Esophagus muscularis mucosa (tissue), 4 donors: ENCODE measurements around the gene CBLL1. TPM values are rescaled to one million over a fixed set of nuclear protein-coding genes. Genes with fewer than 3 reads are reported as not detected.

Source experiments
- DNase-seq: peaks from one replicate; pipeline ENCODE4 v3.0.0-alpha.2; 2017; ENCODE audit errors: extremely low spot score
- H3K27ac ChIP-seq, 4 donors: fragments of 200-600 bp; sonication (generic); replicated peaks in 1 of 4; 1 replicate in 3 of 4; 2 replicates in 1 of 4; pipeline ENCODE4 v1.5.1; 2016 to 2019; ENCODE audit warnings: mild to moderate bottlenecking in 1 of 4
- H3K27me3 ChIP-seq, 4 donors: fragments of 200-600 bp; sonication (generic); one replicate each; pipeline versions ENCODE4 v1.5.1 to v1.6.0; 2016 to 2019
- H3K36me3 ChIP-seq, 4 donors: fragments of 200-600 bp; sonication (generic); one replicate each; pipeline ENCODE4 v1.5.1; 2016 to 2019
- H3K4me1 ChIP-seq, 4 donors: fragments of 200-600 bp; sonication (generic); one replicate each; pipeline ENCODE4 v1.5.1; 2016 to 2019
- H3K4me3 ChIP-seq, 4 donors: fragments of 200-600 bp; sonication (generic); 1 replicate in 2 of 4; 2 replicates in 2 of 4; pipeline ENCODE4 v1.5.1; 2016 to 2019; ENCODE audit warnings: mild to moderate bottlenecking in 4 of 4, moderate library complexity in 1 of 4
- H3K9me3 ChIP-seq, 4 donors: fragments of 200-600 bp; sonication (generic); 1 replicate in 3 of 4; 2 replicates in 1 of 4; pipeline ENCODE4 v1.5.1; 2016 to 2019
- EP300 ChIP-seq: sonication (generic); formaldehyde crosslinking; IDR thresholded peaks from one replicate; pipeline ENCODE4 v1.6.1; 2017; ENCODE audit warnings: antibody characterized with exemption
- POLR2A ChIP-seq: fragments of 450-650 bp; IDR thresholded peaks from one replicate; pipeline ENCODE4 v1.6.1; 2017; ENCODE audit warnings: antibody characterized with exemption, moderate library complexity, mild to moderate bottlenecking, low read depth
- POLR2AphosphoS5 ChIP-seq, 2 donors: sonication (generic); formaldehyde crosslinking; IDR thresholded peaks; one replicate each; pipeline ENCODE4 v1.6.1; 2017; ENCODE audit warnings: antibody characterized with exemption in 2 of 2
- WGBS: methylation state at CpG from one replicate; pipeline ENCODE4 v1.1.5; 2018; 5-methylcytosine and 5-hydroxymethylcytosine counted together
- intact Hi-C: fragments of 100-400 bp; cut with DNase I; formaldehyde crosslinking; loops from one replicate; pipeline ENCODE4 v1.15.1; 2023
- total RNA-seq, 4 donors: library from RNA; depleted of rRNA; stranded (reverse); fragments of >200 nt; gene quantifications; one replicate each; pipeline versions ENCODE4 v1.1.0 to v1.2.1, GENCODE V29; 2016
- TF ChIP-seq, protein P1 (sequence below), 3 experiments: fragments of 200-600 bp in 2 of 3; fragments of 450-650 bp in 1 of 3; sonication (generic) in 2 of 3; IDR thresholded peaks; one replicate each; pipeline ENCODE4 v1.5.1; 2017 to 2019; ENCODE audit warnings: antibody characterized with exemption in 3 of 3, mild to moderate bottlenecking in 2 of 3, moderate library complexity in 1 of 3

Gene CBLL1, protein sequence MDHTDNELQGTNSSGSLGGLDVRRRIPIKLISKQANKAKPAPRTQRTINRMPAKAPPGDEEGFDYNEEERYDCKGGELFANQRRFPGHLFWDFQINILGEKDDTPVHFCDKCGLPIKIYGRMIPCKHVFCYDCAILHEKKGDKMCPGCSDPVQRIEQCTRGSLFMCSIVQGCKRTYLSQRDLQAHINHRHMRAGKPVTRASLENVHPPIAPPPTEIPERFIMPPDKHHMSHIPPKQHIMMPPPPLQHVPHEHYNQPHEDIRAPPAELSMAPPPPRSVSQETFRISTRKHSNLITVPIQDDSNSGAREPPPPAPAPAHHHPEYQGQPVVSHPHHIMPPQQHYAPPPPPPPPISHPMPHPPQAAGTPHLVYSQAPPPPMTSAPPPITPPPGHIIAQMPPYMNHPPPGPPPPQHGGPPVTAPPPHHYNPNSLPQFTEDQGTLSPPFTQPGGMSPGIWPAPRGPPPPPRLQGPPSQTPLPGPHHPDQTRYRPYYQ
- 10 to 100 TPM; 60.1 to 67.3 (median 63.6) TPM for total RNA-seq

GRCh38 chr7:107743567-107744344 lies at the start of gene CBLL1:
Gene CBLL1 (plus strand): TSS chr7:107744142. CDS start chr7:107744164, 22 bp downstream.
- Histone ChIP-seq H3K27ac (peak within 1 kb of the TSS; percentile 93 to 96 (median 95)), H3K27me3 (no peaks in the 10 kb centered on the region), H3K4me1 (peaks cover 27 to 51% (median 49%) of the 10 kb centered on the region in 4 donors), H3K9me3 (no peaks in the 10 kb centered on the region), H3K36me3 (peaks cover 0 to under 1% (median 0%) of the 10 kb centered on the region in 4 donors), H3K4me3 (peak within 1 kb of the TSS; percentile 80 to 94 (median 88))
- peak; percentile 57 for TF ChIP-seq POLR2A
- TF ChIP-seq, protein P1, sequence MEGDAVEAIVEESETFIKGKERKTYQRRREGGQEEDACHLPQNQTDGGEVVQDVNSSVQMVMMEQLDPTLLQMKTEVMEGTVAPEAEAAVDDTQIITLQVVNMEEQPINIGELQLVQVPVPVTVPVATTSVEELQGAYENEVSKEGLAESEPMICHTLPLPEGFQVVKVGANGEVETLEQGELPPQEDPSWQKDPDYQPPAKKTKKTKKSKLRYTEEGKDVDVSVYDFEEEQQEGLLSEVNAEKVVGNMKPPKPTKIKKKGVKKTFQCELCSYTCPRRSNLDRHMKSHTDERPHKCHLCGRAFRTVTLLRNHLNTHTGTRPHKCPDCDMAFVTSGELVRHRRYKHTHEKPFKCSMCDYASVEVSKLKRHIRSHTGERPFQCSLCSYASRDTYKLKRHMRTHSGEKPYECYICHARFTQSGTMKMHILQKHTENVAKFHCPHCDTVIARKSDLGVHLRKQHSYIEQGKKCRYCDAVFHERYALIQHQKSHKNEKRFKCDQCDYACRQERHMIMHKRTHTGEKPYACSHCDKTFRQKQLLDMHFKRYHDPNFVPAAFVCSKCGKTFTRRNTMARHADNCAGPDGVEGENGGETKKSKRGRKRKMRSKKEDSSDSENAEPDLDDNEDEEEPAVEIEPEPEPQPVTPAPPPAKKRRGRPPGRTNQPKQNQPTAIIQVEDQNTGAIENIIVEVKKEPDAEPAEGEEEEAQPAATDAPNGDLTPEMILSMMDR (IDR thresholded peaks at IDR 0.05): peak; percentile 64 to 78 (median 75)
- TF ChIP-seq EP300: no peak
- TF ChIP-seq POLR2AphosphoS5 (IDR thresholded peaks at IDR 0.05): peak; percentile 91 to 96
- WGBS: 0% methylated on average over 24 of the region's 56 CpGs
- intact Hi-C loops: loop anchor here (1.0 to 10.0 kb wide), 4 partner anchors 74 to 281 kb away; no protein-coding TSS in a partner anchor
- DNase-seq: peak; percentile 98

DNA sequence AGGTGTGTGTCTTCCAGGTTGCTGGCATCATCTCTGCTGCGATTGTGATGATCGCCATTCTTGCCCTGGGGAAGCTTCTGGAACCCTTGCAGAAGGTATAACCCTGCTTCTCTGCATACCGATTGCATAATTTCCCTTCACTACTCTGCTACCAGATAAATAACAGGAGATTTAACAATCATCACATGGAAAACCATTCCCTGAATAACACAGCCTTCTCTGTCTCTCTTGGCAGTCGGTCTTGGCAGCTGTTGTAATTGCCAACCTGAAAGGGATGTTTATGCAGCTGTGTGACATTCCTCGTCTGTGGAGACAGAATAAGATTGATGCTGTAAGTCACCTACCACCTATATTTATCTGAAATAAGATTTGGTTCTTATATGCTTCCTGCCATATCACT lies 49.6 kb upstream of the CBLL1 start:
- H3K36me3 ChIP-seq: no peaks in the 10 kb centered on the region
- 46% methylated on average over 5 of the region's 5 CpGs for WGBS
- no peak overlapping the region for H3K4me3 ChIP-seq
- TF ChIP-seq, protein P1 (IDR thresholded peaks at IDR 0.05): no peak
- TF ChIP-seq EP300: no peak
- H3K9me3 ChIP-seq: no peaks in the 10 kb centered on the region
- H3K27me3 ChIP-seq: no peaks in the 10 kb centered on the region
- no peak overlapping the region for H3K27ac ChIP-seq
- intact Hi-C loops: no loop called here
- no peak for DNase-seq
- H3K4me1 ChIP-seq: peaks cover 5 to 25% (median 15%) of the 10 kb centered on the region in 4 donors

DNA sequence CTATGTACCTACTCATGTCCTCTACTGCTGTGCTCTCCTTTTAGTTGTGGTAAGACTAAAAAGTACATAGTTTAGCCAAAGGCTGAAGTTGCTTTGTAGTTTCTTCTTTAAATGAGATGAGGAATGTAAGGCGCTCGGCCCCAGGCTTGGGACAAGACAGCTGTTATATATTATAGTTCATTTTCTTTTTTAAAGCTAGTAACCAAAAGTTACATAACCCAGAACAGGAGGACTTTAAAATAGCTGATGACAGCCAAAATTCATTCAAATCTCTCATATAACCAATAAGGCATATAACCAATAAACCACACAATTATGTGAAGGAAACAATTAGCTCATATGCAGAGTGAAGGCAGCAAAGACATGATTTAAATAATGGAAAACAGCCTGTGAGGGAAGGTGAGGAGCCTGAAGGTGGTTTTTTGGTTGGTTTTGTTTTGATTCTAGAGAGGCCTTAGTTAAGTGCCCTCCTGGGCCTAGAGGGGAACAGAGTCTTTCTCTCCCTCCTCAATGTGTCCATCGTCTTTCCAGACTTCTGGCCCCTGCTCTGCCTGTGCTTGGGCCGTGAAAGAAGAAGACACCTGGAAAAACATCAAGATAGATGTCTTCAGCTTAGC lies 47.5 kb upstream of the CBLL1 start:
- TF ChIP-seq, protein P1 (IDR thresholded peaks at IDR 0.05): no peak
- TF ChIP-seq POLR2A: no peak
- TF ChIP-seq EP300: no peak
- TF ChIP-seq POLR2AphosphoS5 (IDR thresholded peaks at IDR 0.05): no peak
- WGBS: 85% methylated on average over 4 of the region's 4 CpGs
- H3K4me1 ChIP-seq: peaks cover 5 to 25% (median 15%) of the 10 kb centered on the region in 4 donors
- DNase-seq: peak; percentile 60
- H3K27me3 ChIP-seq: no peaks in the 10 kb centered on the region
- no peak overlapping the region for H3K4me3 ChIP-seq
- H3K36me3 ChIP-seq: no peaks in the 10 kb centered on the region
- no peaks in the 10 kb centered on the region for H3K9me3 ChIP-seq
- intact Hi-C loops: no loop called here
- no peak overlapping the region for H3K27ac ChIP-seq

DNA sequence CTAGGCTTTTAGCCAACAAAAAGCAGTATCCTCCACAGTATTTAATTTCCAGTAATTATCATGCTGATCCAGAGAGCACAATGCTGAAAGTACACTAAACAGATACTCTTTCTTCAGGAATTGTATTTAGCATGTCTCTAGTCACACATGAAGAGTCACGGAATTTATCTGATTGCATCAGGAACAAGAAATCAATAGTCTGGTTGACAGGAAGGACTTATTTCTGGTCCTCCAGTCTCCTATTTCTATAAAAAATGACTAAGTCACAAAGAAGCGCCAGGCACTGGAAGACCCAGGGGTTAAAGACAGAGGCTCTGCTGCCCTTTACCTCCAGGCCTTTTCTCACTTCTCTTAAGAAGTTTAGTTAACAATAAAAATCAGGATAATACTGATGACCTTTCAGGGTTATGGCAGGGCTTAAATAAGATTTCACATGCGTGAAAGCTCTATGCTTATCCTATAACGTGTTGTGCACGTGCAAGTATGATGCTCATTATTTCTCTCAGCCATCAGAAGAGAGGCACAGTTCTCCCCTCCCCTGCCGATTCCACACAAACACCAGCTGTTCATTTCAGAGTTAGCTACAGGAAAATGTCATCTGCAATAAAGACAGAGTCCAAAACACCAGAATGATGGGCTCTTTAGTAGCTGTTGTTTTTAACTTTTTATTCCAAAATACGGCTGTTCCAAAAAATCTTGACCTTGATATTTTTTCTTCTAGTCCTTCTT lies 46.5 kb upstream of the CBLL1 start:
- TF ChIP-seq EP300: no peak
- TF ChIP-seq, protein P1 (IDR thresholded peaks at IDR 0.05): no peak
- TF ChIP-seq POLR2AphosphoS5 (IDR thresholded peaks at IDR 0.05): no peak
- TF ChIP-seq POLR2A: no peak

More for the DNA sequence above, 46.5 kb upstream of the CBLL1 start:
- DNase-seq: peak; percentile 57
- H3K27me3 ChIP-seq: no peaks in the 10 kb centered on the region
- H3K4me3 ChIP-seq: no peak overlapping the region
- no peaks in the 10 kb centered on the region for H3K9me3 ChIP-seq
- peaks cover 5 to 21% (median 15%) of the 10 kb centered on the region in 4 donors for H3K4me1 ChIP-seq
- intact Hi-C loops: no loop called here
- 71% methylated on average over 7 of the region's 7 CpGs for WGBS
- H3K27ac ChIP-seq: no peak overlapping the region
- no peaks in the 10 kb centered on the region for H3K36me3 ChIP-seq
